Prostate gland (tissue), 2 donors: ENCODE measurements around the gene SRGAP2B.
"Not testable (repeated sequence)": the region's sequence is repeated elsewhere in the genome, so short reads cannot be mapped to it uniquely, and the experiment has no call there.

ENCODE experiments used
- POLR2A ChIP-seq: fragments of 450-650 bp; IDR thresholded peaks from one replicate; pipeline ENCODE4 v1.6.1; 2016; ENCODE audit warnings: antibody characterized with exemption, mild to moderate bottlenecking
- POLR2AphosphoS5 ChIP-seq: sonication (generic); formaldehyde crosslinking; IDR thresholded peaks from one replicate; pipeline ENCODE4 v1.6.1; 2017; ENCODE audit warnings: antibody characterized with exemption
- TF ChIP-seq, protein P1 (sequence below), 4 experiments: fragments of 200-600 bp in 2 of 4; fragments of 450-650 bp in 2 of 4; sonication (generic) in 2 of 4; IDR thresholded peaks; 1 replicate in 3 of 4; 2 replicates in 1 of 4; pipeline ENCODE4 v1.5.1; 2016 to 2019; ENCODE audit warnings: antibody characterized with exemption in 4 of 4, mild to moderate bottlenecking in 2 of 4, moderate library complexity in 2 of 4

DNA sequence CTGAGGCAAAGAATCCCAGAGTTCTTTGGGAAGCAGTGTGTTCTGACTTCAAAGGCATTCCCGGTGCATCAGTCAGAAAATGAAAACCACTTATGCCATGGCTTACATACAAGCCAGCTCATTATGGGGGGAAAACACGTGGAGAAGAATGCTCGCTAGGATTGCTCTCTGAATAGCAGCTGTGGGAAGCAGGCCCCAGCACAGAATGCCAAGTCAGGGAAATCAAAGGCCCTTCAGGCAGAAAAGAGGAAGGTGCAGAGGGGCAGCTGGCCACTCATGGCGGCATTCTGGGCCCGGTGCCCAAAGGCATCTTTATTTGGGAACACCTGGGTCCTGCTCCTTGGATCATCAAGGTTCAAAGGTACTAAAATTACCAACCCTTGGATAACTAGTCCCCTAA, 184.4 kb downstream of the SRGAP2B start:
- TF ChIP-seq POLR2A, POLR2AphosphoS5: not testable (repeated sequence)
- TF ChIP-seq, protein P1, sequence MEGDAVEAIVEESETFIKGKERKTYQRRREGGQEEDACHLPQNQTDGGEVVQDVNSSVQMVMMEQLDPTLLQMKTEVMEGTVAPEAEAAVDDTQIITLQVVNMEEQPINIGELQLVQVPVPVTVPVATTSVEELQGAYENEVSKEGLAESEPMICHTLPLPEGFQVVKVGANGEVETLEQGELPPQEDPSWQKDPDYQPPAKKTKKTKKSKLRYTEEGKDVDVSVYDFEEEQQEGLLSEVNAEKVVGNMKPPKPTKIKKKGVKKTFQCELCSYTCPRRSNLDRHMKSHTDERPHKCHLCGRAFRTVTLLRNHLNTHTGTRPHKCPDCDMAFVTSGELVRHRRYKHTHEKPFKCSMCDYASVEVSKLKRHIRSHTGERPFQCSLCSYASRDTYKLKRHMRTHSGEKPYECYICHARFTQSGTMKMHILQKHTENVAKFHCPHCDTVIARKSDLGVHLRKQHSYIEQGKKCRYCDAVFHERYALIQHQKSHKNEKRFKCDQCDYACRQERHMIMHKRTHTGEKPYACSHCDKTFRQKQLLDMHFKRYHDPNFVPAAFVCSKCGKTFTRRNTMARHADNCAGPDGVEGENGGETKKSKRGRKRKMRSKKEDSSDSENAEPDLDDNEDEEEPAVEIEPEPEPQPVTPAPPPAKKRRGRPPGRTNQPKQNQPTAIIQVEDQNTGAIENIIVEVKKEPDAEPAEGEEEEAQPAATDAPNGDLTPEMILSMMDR (IDR thresholded peaks at IDR 0.05), result not testable (repeated sequence)
